GM23338 (cell line): ENCODE results near the gene LRIG1.

ENCODE experiments used
- CTCF ChIP-seq, 2 experiments: fragments of 200-600 bp in 1 of 2; sonication (generic) in 1 of 2; conservative IDR thresholded peaks; 2 replicates each; pipeline versions ENCODE4 v1.5.1 to v1.6.1; 2016 to 2017; ENCODE audit warnings: antibody characterized with exemption in 2 of 2, low read depth in 2 of 2, mild to moderate bottlenecking in 2 of 2, moderate library complexity in 1 of 2
- EZH2 ChIP-seq: fragments of 200-600 bp; sonication (generic); IDR thresholded peaks from one replicate; pipeline ENCODE4 v1.8.0; 2017; ENCODE audit warnings: antibody characterized with exemption, mild to moderate bottlenecking, low read depth; ENCODE audit not compliant: unreplicated experiment
- JUNB ChIP-seq: IDR thresholded peaks from one replicate; pipeline ENCODE4 v1.6.1; 2016; ENCODE audit warnings: antibody characterized with exemption; ENCODE audit not compliant: unreplicated experiment
- REST ChIP-seq: IDR thresholded peaks from one replicate; pipeline ENCODE4 v1.6.1; 2018; ENCODE audit warnings: antibody characterized with exemption; ENCODE audit not compliant: unreplicated experiment

- TF ChIP-seq CTCF (conservative IDR thresholded peaks at IDR 0.05; ENCODE audit: low read depth in 2 of 2) (no peak), EZH2 (no peak), REST (no peak), JUNB (no peak)
These were observed 30.4 kb upstream of the LRIG1 start for GRCh38 chr3:66531256-66531655.
